Stomach (tissue), 4 donors: Measurements from ENCODE around the gene TMEM271.

Experiments
- CTCF ChIP-seq, 7 experiments: fragments of 450-650 bp in 4 of 7; fragments of 200-600 bp in 3 of 7; sonication (generic) in 3 of 7; IDR thresholded peaks; one replicate each; pipeline ENCODE4 v1.5.1; 2016 to 2019; ENCODE audit warnings: antibody characterized with exemption in 7 of 7, control low read depth in 2 of 7, mild to moderate bottlenecking in 1 of 7
- EP300 ChIP-seq: sonication (generic); formaldehyde crosslinking; IDR thresholded peaks from one replicate; pipeline ENCODE4 v1.6.1; 2017; ENCODE audit warnings: antibody characterized with exemption
- POLR2A ChIP-seq, 4 donors: fragments of 450-650 bp; IDR thresholded peaks; one replicate each; pipeline ENCODE4 v1.6.1; 2016; ENCODE audit warnings: antibody characterized with exemption in 4 of 4, control low read depth in 2 of 4, mild to moderate bottlenecking in 1 of 4, moderate library complexity in 1 of 4
- POLR2AphosphoS5 ChIP-seq, 3 donors: sonication (generic); formaldehyde crosslinking; IDR thresholded peaks; one replicate each; pipeline ENCODE4 v1.6.1; 2016; ENCODE audit warnings: antibody characterized with exemption in 3 of 3

- TF ChIP-seq CTCF (IDR thresholded peaks at IDR 0.05) (no peak), POLR2AphosphoS5 (IDR thresholded peaks at IDR 0.05) (no peak), POLR2A (IDR thresholded peaks at IDR 0.05) (no peak), EP300 (no peak)
These were observed 20.4 kb downstream of the TMEM271 start for GRCh38 chr4:555566-556275.
